Fibroblast of skin of right quadriceps (primary cell): ENCODE results near the gene GRAP2.
"Not testable (repeated sequence)": the region's sequence is repeated elsewhere in the genome, so short reads cannot be mapped to it uniquely, and the experiment has no call there.

Experiments
- DNase-seq: peaks from one replicate; pipeline ENCODE4 v3.0.0-alpha.2; 2013

GRAP2 gene

DNA sequence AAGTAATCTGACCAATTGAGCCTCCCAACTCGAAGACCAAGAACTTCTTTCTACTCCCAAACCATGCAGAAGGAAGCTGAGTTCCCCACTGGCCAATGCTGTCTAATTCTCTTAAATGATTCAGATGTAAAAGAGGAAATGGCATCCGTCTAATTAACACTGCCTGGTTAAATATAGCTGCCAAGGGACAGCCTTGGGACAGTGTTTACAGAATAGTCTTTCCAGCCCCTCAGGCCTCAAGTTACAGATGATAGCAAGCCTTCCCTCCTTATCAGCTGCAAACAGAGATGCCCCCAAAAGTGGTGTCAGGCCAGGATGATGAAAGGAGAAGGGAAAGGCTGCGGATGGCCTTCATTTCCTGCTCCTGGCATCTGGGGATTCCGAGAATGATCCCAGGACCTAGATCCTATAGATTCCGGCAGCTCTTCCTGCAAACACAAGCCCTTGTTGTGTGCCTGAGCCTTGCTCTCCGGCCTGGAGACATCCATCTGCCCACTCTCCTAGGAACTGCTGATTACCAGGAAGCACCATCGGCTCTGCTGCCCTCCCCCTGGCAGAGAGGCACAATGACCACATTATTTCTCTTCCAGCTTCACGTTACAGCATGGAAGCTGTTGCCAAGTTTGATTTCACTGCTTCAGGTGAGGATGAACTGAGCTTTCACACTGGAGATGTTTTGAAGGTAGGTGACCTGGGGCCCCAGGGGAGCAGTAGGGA, 45.8 kb downstream of the GRAP2 start:
- DNase-seq: no peak

DNA sequence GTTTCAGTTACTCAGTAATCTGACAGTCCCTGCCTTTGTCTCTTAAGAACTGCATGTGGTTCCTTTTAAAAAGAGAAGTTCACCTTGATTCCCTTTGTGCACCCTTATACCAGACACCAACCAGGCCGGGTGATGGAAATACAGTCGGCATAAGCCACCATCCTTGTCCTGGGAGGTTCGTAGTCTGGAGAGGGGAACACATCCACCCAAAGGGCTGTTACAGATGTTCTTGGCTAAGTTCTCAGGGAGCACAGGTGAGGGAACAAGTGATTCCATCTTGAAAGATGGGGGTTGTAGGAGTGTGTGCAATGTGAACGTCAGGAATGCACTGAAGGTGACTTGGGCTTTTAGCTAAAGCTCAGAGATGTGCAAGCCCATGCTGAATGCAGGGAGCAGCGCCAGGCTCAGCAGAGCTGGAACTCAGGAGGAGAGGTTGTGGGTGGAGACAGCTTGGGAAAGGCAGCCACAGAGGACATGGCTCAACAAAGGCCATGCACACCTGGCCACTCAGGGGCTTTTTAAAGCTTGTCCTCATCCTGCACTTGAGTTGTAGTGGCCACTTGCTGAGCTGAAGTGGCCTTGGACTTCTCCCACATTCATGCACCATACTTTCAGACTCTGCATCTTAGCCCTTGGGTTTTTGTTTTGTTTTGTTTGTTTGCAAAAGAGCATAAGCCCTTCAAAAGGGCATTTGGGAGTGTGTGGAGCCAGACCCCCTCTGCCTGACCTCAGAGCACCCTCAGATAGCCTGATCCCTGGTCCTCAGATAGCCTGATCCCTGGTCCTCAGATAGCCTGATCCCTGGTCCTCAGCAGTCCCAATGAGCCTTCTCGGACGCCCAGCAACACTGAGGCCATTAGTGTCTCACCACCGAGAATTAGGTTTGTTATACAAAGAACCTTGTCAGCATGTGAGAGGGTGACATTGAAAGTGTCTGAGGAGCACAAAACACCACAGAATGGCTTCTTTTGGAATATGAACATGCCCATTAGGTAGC, 46.6 kb downstream of the GRAP2 start:
- DNase-seq: no peak

GRCh38 chr22:39949964-39950737, 49.3 kb downstream of the GRAP2 start:
- no peak for DNase-seq

- DNase-seq: not testable (repeated sequence)
Observed at GRCh38 chr22:39951603-39952293, 50.9 kb downstream of the GRAP2 start.

GRCh38 chr22:39952347-39952746, 51.5 kb downstream of the GRAP2 start:
- DNase-seq: no peak

- no peak for DNase-seq
Observed at GRCh38 chr22:39953101-39953500, 52.2 kb downstream of the GRAP2 start.

GRCh38 chr22:39954584-39955055, 53.7 kb downstream of the GRAP2 start:
- peak; percentile 93 for DNase-seq

GRCh38 chr22:39955675-39956074, 54.8 kb downstream of the GRAP2 start:
- no peak for DNase-seq

GRCh38 chr22:39956932-39957664, 56.2 kb downstream of the GRAP2 start:
- no peak for DNase-seq

GRCh38 chr22:39958009-39958711, 57.3 kb downstream of the GRAP2 start:
- DNase-seq: no peak

GRCh38 chr22:39958949-39959639, 58.2 kb downstream of the GRAP2 start:
- no peak for DNase-seq

DNA sequence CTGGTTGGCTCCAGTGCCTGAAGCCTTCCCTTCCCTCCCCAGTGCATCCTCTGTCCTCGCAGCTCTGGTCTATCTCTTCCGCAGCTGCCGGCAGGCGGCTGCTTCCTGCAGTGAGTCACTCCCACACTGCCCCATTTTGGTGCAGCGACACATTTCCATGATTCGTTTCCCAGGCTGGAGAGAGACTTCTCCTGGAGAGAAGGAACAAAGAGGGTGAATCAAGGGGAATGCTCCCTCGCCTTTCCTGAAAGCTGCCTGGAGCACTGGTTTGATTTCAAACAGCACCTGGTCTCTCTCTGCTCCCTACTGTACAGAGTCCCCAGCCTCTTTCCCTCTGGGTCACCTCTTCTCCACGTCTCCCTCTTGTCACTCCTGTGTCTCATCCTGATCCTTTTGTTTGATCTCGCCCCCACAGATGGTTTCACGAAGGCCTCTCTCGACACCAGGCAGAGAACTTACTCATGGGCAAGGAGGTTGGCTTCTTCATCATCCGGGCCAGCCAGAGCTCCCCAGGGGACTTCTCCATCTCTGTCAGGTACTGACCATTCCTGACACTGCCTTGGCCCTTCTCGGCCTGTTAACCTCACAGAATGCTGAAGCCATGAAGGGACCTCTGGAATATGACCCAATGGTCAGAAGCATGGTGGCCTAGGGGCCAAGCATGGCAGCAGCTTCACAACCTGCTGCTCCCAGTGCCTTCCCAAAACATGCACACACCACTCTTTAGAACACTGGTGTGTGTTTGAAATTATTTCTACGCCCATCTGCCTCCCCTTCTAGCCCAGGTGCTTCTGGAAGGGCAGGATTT, 59.0 kb downstream of the GRAP2 start, which contains the start of gene TMA7B:
TMA7B (plus strand) TSS at position 758 of the 808 bp plus-strand sequence. CDS start 3,978 bp downstream, outside the sequence.
- DNase-seq: peak; percentile 75

- peak; percentile 97 for DNase-seq
Observed at GRCh38 chr22:39960791-39961746, 60.2 kb downstream of the GRAP2 start.

- peak; percentile 17 for DNase-seq
Observed at GRCh38 chr22:39962071-39962470, 61.2 kb downstream of the GRAP2 start.

GRCh38 chr22:39965748-39966147, 64.9 kb downstream of the GRAP2 start:
- DNase-seq: no peak

GRCh38 chr22:39966470-39966869, 65.6 kb downstream of the GRAP2 start:
- peak; percentile 44 for DNase-seq

GRCh38 chr22:39967103-39967829, 66.4 kb downstream of the GRAP2 start:
- peak; percentile 33 for DNase-seq
